HG02678 (cell line): Measurements from ENCODE around the gene ACSBG1.

Experiments
- ATAC-seq: cut with Tn5 transposase; IDR thresholded peaks from one replicate; pipeline ENCODE4 v1.9.1; 2021; ENCODE audit warnings: mild to moderate bottlenecking, moderate library complexity; ENCODE audit not compliant: unreplicated experiment

ACSBG1 gene

GRCh38 chr15:78223396-78224022 lies 10.9 kb downstream of the ACSBG1 start:
- ATAC-seq: no peak

GRCh38 chr15:78222745-78223395 lies 11.5 kb downstream of the ACSBG1 start:
- no peak for ATAC-seq

- ATAC-seq: no peak
Measured at GRCh38 chr15:78220713-78221112, 13.7 kb downstream of the ACSBG1 start.

- ATAC-seq: no peak
Measured at GRCh38 chr15:78216276-78217104, 17.9 kb downstream of the ACSBG1 start.

GRCh38 chr15:78213956-78214355 lies 20.4 kb downstream of the ACSBG1 start:
- ATAC-seq: no peak

GRCh38 chr15:78213425-78213750 lies 21.0 kb downstream of the ACSBG1 start:
- no peak for ATAC-seq

GRCh38 chr15:78212546-78213424 lies 21.6 kb downstream of the ACSBG1 start:
- no peak for ATAC-seq

- ATAC-seq: no peak
Measured at GRCh38 chr15:78212008-78212407, 22.4 kb downstream of the ACSBG1 start.

GRCh38 chr15:78211189-78211921 lies 23.0 kb downstream of the ACSBG1 start:
- no peak for ATAC-seq

GRCh38 chr15:78210349-78210717 lies 24.0 kb downstream of the ACSBG1 start:
- ATAC-seq: no peak

- no peak for ATAC-seq
Measured at GRCh38 chr15:78209646-78210348, 24.6 kb downstream of the ACSBG1 start.

GRCh38 chr15:78208887-78209645 lies 25.3 kb downstream of the ACSBG1 start:
- no peak for ATAC-seq

- ATAC-seq: no peak
Measured at GRCh38 chr15:78208341-78208844, 26.0 kb downstream of the ACSBG1 start.

- no peak for ATAC-seq
Measured at GRCh38 chr15:78207641-78208340, 26.6 kb downstream of the ACSBG1 start.

GRCh38 chr15:78207110-78207458 lies 27.3 kb downstream of the ACSBG1 start:
- no peak for ATAC-seq

- no peak for ATAC-seq
Measured at GRCh38 chr15:78206326-78207109, 27.8 kb downstream of the ACSBG1 start.

GRCh38 chr15:78205856-78206255 lies 28.5 kb downstream of the ACSBG1 start:
- no peak for ATAC-seq

GRCh38 chr15:78205337-78205736 lies 29.0 kb downstream of the ACSBG1 start:
- no peak for ATAC-seq
